Amygdala (tissue), 56 donors: ENCODE data around the gene DGCR6.
"Not testable (repeated sequence)": the region's sequence is repeated elsewhere in the genome, so short reads cannot be mapped to it uniquely, and the experiment has no call there.

Experiments used
- DNase-seq, 56 donors: peaks; one replicate each; lab custom pipeline; 2025; lab: John Stamatoyannopoulos, UW

Gene DGCR6

DNA sequence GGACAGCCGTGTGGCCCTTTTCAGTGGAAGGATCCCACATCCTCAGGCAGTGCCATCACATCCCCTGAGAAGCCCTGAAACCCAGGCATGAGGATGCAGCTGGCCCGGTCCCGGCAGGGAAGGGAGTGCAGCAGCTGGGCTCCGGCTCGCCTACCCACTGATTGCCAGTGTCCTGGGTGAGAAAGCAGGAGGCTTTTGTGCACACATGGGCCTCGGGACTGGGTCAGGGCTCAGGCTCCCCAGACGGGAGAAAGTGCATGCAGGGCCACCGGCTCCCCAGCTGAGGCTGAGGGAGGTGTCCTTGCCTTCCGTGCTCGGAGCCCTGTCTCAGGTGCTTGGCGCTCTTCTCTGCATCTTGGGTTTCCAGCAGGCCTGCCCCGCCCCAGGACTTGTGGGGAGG lies 53.6 kb downstream of the DGCR6 start:
- DNase-seq, result not testable (repeated sequence)

DNA sequence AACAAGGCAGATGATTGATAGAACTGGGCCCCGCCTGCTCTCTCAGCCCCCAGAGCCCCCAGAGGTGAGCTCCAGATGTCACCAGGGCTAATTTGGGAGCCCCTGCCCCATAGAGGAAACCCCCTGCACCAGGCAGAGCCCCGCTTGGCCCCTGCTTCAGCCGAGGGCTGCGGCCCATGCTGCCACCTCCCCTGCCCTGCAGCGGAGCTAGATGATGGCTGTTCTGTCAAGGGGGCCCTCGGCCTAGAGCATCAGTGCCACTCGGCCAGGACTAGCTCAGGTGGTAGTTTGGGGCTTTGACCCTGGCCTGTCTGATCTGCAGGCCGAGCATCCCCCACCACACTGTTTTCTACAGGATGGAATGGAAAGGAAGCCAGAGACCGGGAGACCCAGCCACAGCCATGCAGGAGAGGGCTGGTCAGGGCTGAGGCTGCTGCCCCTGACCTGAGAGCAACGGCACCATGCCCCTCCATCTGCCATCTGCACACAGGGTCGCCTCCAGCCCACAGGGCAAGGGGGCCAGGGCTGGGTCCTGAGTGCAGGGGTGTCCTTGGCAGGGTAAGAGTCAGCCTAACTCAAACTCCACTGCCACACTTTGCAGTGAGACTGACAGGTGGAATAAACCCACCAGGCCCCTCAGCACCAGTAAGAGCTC lies 54.2 kb downstream of the DGCR6 start:
- not testable (repeated sequence) for DNase-seq

DNA sequence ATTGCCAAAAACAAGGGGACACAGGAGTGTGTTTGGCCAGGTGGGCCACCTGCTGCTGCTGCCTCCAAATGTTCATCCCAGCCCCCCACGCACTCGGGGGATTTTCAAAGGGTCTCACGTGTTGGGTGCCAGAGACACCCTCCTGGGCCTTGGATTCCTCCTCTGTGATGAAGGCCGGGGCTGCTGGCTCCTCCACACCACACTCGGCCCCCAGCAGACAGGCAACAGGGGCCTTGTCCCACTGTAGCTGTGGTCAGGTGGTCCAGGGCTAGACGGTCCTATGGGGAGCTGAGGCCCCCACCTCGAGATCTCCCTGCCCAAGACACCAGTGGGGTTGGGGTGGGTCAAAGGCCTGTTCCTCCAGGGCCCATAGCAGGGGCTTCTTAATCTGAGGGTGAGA lies 55.1 kb downstream of the DGCR6 start:
- DNase-seq, result not testable (repeated sequence)
